Liver (tissue), 9 donors: ENCODE results near the gene PTTG1IP. TPM values are rescaled to one million over a fixed set of nuclear protein-coding genes. Genes with fewer than 3 reads are reported as not detected.
"Not testable (repeated sequence)": the region's sequence is repeated elsewhere in the genome, so short reads cannot be mapped to it uniquely, and the experiment has no call there.

Experiments
- DNase-seq: peaks from one replicate; pipeline ENCODE4 v3.0.0-alpha.2; 2017; ENCODE audit warnings: low spot score
- H3K27ac ChIP-seq, 2 donors: one replicate each; pipeline ENCODE4 v1.7.0; 2013; ENCODE audit warnings: inconsistent platforms in 2 of 2, low read length in 2 of 2, control low read depth in 1 of 2, low read depth in 1 of 2, mild to moderate bottlenecking in 1 of 2
- H3K27me3 ChIP-seq, 4 donors: one replicate each; pipeline versions ENCODE4 v1.6.1 to v1.7.0; 2013; ENCODE audit warnings: low read length in 3 of 4, inconsistent platforms in 1 of 4, mild to moderate bottlenecking in 1 of 4, moderate library complexity in 1 of 4; ENCODE audit not compliant: control insufficient read depth in 4 of 4, insufficient read depth in 4 of 4
- H3K36me3 ChIP-seq, 4 donors: one replicate each; pipeline versions ENCODE4 v1.6.1 to v1.7.0; 2013; ENCODE audit warnings: low read length in 3 of 4, mild to moderate bottlenecking in 3 of 4, low read depth in 1 of 4, moderate library complexity in 1 of 4; ENCODE audit not compliant: control insufficient read depth in 4 of 4, insufficient read depth in 3 of 4
- H3K4me1 ChIP-seq, 4 donors: one replicate each; pipeline versions ENCODE4 v1.6.1 to v1.7.0; 2013; ENCODE audit warnings: low read length in 3 of 4, mild to moderate bottlenecking in 3 of 4, moderate library complexity in 1 of 4; ENCODE audit not compliant: control insufficient read depth in 4 of 4, insufficient read depth in 4 of 4
- H3K4me3 ChIP-seq, 3 donors: one replicate each; pipeline versions ENCODE4 v1.6.1 to v1.7.0; 2013; ENCODE audit warnings: low read length in 3 of 3, control low read depth in 1 of 3, low read depth in 1 of 3, mild to moderate bottlenecking in 1 of 3
- H3K9ac ChIP-seq, 2 donors: one replicate each; pipeline ENCODE4 v1.7.0; 2013; ENCODE audit warnings: low read length in 2 of 2, mild to moderate bottlenecking in 2 of 2, moderate library complexity in 2 of 2, control low read depth in 1 of 2, low read depth in 1 of 2
- H3K9me3 ChIP-seq, 4 donors: one replicate each; pipeline versions ENCODE4 v1.6.1 to v1.7.0; 2013; ENCODE audit warnings: low read length in 3 of 4; ENCODE audit not compliant: control insufficient read depth in 4 of 4
- ATF3 ChIP-seq: IDR thresholded peaks from 2 replicates; pipeline ENCODE4 v1.6.1; 2016; ENCODE audit warnings: antibody characterized with exemption
- CTCF ChIP-seq: fragments of 150-350 bp; IDR thresholded peaks from 2 replicates; pipeline ENCODE4 v1.5.1; 2017; ENCODE audit warnings: improper control_type of control experiment, low read depth, low read length; ENCODE audit not compliant: missing input control
- EGR1 ChIP-seq, 2 donors: IDR thresholded peaks; 2 replicates each; pipeline ENCODE4 v1.6.1; 2016 to 2018; ENCODE audit warnings: antibody characterized with exemption in 2 of 2, low read depth in 2 of 2
- FOXA1 ChIP-seq: IDR thresholded peaks from 2 replicates; pipeline ENCODE4 v1.6.1; 2016; ENCODE audit warnings: antibody characterized with exemption
- FOXA2 ChIP-seq: IDR thresholded peaks from 2 replicates; pipeline ENCODE4 v1.6.1; 2016; ENCODE audit warnings: antibody characterized with exemption
- HNF4A ChIP-seq, 2 donors: conservative IDR thresholded peaks; 2 replicates each; pipeline ENCODE4 v1.6.1; 2016; ENCODE audit warnings: antibody characterized with exemption in 2 of 2, mild to moderate bottlenecking in 2 of 2
- HNF4G ChIP-seq: IDR thresholded peaks from 2 replicates; pipeline ENCODE4 v1.6.1; 2016; ENCODE audit warnings: antibody characterized with exemption
- JUND ChIP-seq, 2 donors: IDR thresholded peaks; 2 replicates each; pipeline ENCODE4 v1.6.1; 2016; ENCODE audit warnings: antibody characterized with exemption in 2 of 2
- MAX ChIP-seq: IDR thresholded peaks from 2 replicates; pipeline ENCODE4 v1.6.1; 2016; ENCODE audit warnings: antibody characterized with exemption
- NR2F2 ChIP-seq: IDR thresholded peaks from 2 replicates; pipeline ENCODE4 v1.6.1; 2016; ENCODE audit warnings: antibody characterized with exemption
- RAD21 ChIP-seq, 2 donors: IDR thresholded peaks; 2 replicates each; pipeline ENCODE4 v1.6.1; 2016; ENCODE audit warnings: antibody characterized with exemption in 2 of 2, mild to moderate bottlenecking in 2 of 2
- REST ChIP-seq: IDR thresholded peaks from 2 replicates; pipeline ENCODE4 v1.6.1; 2016; ENCODE audit warnings: antibody characterized with exemption, mild to moderate bottlenecking
- RXRA ChIP-seq, 2 donors: IDR thresholded peaks; 2 replicates each; pipeline ENCODE4 v1.6.1; 2017 to 2018; ENCODE audit warnings: antibody characterized with exemption in 2 of 2, mild to moderate bottlenecking in 1 of 2
- TAF1 ChIP-seq: conservative IDR thresholded peaks from 2 replicates; pipeline ENCODE4 v1.6.1; 2016; ENCODE audit warnings: antibody characterized with exemption, mild to moderate bottlenecking
- YY1 ChIP-seq: IDR thresholded peaks from 2 replicates; pipeline ENCODE4 v1.6.1; 2016; ENCODE audit warnings: antibody characterized with exemption, mild to moderate bottlenecking
- ZBTB33 ChIP-seq: IDR thresholded peaks from 2 replicates; pipeline ENCODE4 v1.6.1; 2016; ENCODE audit warnings: antibody characterized with exemption
- WGBS: extraction: QIAGEN DNeasy Blood & Tissue Kit; methylation state at CpG from one replicate; pipeline ENCODE4 v1.1.7; 2013; 5-methylcytosine and 5-hydroxymethylcytosine counted together
- polyA plus RNA-seq, 2 donors: library from polyadenylated mRNA; stranded (reverse) in 1 of 2; unstranded in 1 of 2; fragments of 200-250 nt in 1 of 2; fragments of >200 nt in 1 of 2; fragmentation: Nextera tagmentation in 1 of 2; extraction: Ambion mirVana in 1 of 2; gene quantifications; one replicate each; pipeline versions ENCODE4 v1.2.1 to v1.2.3, GENCODE V29; 2013 to 2015
- total RNA-seq, 2 donors: library from RNA; depleted of rRNA; stranded (reverse); fragments of >200 nt; gene quantifications; one replicate each; pipeline ENCODE4 v1.2.3, GENCODE V29; 2014
- donor health status: healthy.
- donor health status: healthy.
- donor health status: healthy.
- donor health status: healthy.
- donor health status: healthy.

The PTTG1IP gene
- total and polyA plus RNA-seq, 4 donors, result 62.0 to 94.0 (median 79.8) TPM

GRCh38 chr21:44833663-44834062 lies 39.8 kb downstream of the PTTG1IP start:
- 88% methylated on average over 5 of the region's 5 CpGs for WGBS
- Histone ChIP-seq H3K27ac (no peak overlapping the region), H3K36me3 (no peaks in the 10 kb centered on the region), H3K27me3 (no peaks in the 10 kb centered on the region), H3K9ac (no peak overlapping the region), H3K9me3 (peaks cover 0 to 7% (median 2%) of the 10 kb centered on the region in 4 donors), H3K4me1 (no peaks in the 10 kb centered on the region), H3K4me3 (no peak overlapping the region)
- DNase-seq, result no peak
- no peak for TF ChIP-seq FOXA1
- TF ChIP-seq RAD21 (IDR thresholded peaks at IDR 0.05), result no peak
- no peak for TF ChIP-seq HNF4A (conservative IDR thresholded peaks at IDR 0.05)
- no peak for TF ChIP-seq ATF3
- no peak for TF ChIP-seq JUND (IDR thresholded peaks at IDR 0.05)
- no peak for TF ChIP-seq TAF1
- no peak for TF ChIP-seq HNF4G
- TF ChIP-seq YY1, result no peak
- no peak for TF ChIP-seq CTCF
- TF ChIP-seq ZBTB33, result no peak
- no peak for TF ChIP-seq RXRA (IDR thresholded peaks at IDR 0.05)
- no peak for TF ChIP-seq FOXA2
- TF ChIP-seq REST, result no peak
- no peak for TF ChIP-seq NR2F2
- no peak for TF ChIP-seq MAX
- no peak for TF ChIP-seq EGR1 (IDR thresholded peaks at IDR 0.05; ENCODE audit: low read depth in 2 of 2)

GRCh38 chr21:44832516-44833255 lies 40.8 kb downstream of the PTTG1IP start:
- H3K36me3 ChIP-seq, H3K9me3 ChIP-seq, DNase-seq, H3K27me3 ChIP-seq, H3K4me1 ChIP-seq, H3K9ac ChIP-seq, H3K4me3 ChIP-seq, H3K27ac ChIP-seq: not testable (repeated sequence)
- 92% methylated on average over 23 of the region's 23 CpGs for WGBS
